Measurements from ENCODE around the gene FLNB.

Gene FLNB

DNA sequence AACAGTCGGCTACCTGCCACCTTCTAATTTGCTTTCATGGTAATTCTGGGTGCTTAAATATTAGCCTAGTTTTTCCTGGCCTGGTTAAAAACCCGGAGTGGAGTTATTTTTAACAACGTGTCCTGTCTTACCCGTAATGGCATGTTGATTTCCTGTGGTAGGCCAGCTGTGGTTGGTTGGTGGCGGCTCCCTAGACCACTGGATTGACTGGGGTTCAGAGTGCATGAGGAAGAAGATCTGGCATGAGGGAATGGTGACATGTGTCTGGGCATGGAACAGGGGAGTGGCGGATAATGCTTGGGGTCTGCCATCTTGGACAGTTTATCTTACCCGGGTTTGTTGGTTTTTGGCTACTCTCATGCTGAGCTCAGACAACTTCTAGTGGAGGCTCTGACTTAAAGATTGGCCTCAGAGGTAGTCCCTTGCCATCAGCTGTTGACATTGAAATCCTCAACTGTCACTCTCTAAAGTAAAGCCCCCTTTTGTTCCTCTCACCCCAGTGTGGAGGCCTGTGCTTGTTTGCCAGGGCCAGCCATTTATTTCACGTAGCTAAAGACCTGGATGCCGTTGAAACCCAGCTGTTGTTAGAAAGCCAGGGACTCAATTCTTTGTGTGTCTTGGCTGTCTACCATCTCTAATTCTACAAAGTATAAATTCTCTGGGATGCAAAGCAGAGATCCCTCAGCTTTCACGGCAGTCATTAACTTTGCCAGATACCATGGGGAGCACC is 121.0 kb downstream of the FLNB start:
- TF ChIP-seq, protein P1, sequence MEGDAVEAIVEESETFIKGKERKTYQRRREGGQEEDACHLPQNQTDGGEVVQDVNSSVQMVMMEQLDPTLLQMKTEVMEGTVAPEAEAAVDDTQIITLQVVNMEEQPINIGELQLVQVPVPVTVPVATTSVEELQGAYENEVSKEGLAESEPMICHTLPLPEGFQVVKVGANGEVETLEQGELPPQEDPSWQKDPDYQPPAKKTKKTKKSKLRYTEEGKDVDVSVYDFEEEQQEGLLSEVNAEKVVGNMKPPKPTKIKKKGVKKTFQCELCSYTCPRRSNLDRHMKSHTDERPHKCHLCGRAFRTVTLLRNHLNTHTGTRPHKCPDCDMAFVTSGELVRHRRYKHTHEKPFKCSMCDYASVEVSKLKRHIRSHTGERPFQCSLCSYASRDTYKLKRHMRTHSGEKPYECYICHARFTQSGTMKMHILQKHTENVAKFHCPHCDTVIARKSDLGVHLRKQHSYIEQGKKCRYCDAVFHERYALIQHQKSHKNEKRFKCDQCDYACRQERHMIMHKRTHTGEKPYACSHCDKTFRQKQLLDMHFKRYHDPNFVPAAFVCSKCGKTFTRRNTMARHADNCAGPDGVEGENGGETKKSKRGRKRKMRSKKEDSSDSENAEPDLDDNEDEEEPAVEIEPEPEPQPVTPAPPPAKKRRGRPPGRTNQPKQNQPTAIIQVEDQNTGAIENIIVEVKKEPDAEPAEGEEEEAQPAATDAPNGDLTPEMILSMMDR (conservative IDR thresholded peaks at IDR 0.05), result no peak
- peak overlapping the region; percentile 25 for H3K27ac ChIP-seq

DNA sequence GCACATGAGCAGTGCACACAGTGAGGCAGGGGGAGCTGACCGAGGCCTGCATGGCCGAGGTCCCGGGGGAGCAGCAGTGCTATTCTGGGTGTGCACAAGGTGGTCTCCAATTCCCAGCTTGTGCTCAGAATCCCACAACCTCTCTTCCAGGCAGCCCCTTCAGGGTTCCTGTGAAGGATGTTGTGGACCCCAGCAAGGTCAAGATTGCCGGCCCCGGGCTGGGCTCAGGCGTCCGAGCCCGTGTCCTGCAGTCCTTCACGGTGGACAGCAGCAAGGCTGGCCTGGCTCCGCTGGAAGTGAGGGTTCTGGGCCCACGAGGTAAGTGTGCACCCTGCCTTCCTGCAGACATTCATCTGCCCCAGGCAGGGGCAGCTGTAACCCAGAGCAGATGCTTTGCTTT is 122.4 kb downstream of the FLNB start:
- H3K27ac ChIP-seq, result peak overlapping the region; percentile 25; the same call in 1 of the 2 replicates
- TF ChIP-seq, protein P1 (conservative IDR thresholded peaks at IDR 0.05), result no peak

DNA sequence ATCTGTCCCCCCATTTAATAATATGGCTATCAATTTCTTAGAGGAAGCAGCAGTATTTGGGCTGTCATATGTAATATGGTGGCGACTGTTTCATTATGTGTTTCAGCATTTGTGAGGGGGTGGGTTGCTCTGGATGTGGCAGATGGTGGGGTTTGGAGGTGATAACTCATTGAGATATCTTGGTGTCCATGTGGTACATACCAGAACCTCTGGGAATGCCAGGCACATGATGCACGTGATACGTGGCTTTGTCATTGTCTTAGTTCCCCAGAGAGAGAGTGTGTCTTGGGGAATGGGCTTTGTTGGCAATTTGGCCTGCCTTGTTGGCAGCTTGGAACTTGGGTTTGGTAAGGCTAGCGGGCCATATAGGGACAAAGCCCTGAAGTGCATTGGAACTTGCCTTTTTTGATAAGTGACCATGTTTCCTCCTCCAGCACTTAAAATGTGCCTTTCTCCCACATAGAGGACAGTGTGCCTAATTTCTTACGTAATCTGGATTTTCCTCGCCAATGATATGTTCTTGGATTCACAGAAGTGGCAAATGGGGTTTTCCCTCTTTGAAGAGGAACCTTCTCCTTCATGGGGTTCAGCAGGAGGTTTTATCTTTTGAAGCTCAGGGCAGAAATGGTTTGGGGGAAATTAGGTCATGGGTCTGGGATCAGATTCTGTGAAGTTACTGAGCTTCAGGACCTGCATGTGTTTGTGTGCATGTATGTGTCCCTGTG is 123.0 kb downstream of the FLNB start:
- no peak overlapping the region for H3K27ac ChIP-seq
- TF ChIP-seq, protein P1 (conservative IDR thresholded peaks at IDR 0.05), result no peak

DNA sequence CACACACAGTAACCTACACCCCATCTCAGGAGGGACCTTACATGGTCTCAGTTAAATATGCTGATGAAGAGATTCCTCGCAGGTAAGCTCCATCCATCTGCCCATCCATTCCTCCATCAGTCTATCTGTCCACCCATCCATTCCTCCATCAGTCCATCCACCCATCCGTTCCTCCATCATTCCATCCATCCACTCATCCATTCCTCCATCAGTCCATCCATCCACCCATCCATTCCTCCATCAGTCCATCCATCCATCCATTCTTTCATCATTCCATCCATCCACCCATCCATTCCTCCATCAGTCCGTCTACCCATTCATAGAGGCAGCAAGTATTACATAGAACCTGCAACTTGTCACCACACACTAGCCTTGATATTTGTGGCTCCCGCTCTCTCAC is 124.6 kb downstream of the FLNB start:
- TF ChIP-seq, protein P1 (conservative IDR thresholded peaks at IDR 0.05), result no peak
- no peak overlapping the region for H3K27ac ChIP-seq

DNA sequence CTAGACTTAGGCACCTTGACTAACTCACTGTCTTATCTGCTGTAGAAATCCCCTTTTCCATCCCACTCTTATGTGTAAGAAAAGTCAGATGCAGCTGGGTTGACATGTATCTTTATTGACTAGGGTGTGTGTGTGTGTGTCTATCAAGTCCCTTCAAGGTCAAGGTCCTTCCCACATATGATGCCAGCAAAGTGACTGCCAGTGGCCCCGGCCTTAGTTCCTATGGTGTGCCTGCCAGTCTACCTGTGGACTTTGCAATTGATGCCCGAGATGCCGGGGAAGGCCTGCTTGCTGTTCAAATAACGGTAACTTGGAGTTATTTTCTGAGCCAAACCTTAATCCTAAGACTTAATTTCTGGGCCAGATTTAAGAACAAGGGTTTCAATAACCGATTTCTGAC is 126.2 kb downstream of the FLNB start:
- H3K27ac ChIP-seq, result peak overlapping the region; percentile 47
- TF ChIP-seq, protein P1 (conservative IDR thresholded peaks at IDR 0.05), result no peak

DNA sequence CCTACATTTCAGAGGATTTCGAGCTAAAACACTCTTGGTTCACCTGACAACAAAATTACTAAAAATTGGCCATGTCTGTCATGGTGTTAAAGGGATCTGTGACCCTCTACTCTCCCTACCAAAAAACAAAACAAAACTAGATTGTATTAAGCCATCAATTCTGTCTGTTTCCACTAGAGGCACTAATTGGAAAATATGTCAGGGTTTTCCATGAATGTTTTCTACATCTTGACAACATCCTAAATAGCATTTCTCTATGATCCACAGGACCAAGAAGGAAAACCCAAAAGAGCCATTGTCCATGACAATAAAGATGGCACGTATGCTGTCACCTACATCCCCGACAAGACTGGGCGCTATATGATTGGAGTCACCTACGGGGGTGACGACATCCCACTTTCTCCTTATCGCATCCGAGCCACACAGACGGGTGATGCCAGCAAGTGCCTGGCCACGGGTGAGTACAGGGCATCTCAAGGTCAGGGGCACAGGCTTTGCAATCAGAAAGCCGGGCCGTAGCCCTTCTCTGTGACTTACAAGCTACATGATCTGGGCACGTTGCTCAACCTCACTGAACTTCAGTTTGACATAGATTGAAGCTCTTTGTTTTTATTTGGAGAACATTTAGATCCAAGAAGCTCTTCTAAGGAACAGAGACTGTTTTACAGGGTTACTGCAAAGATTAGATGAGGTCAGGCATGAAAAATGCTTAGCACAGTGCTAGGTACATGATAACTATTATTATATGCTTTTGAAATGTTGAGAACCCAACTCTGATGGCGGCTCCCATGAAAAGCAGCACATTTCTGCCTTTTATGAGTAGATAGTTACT is 127.7 kb downstream of the FLNB start:
- TF ChIP-seq, protein P1 (conservative IDR thresholded peaks at IDR 0.05), result peak; percentile 64
- peak overlapping the region; percentile 47 for H3K27ac ChIP-seq

DNA sequence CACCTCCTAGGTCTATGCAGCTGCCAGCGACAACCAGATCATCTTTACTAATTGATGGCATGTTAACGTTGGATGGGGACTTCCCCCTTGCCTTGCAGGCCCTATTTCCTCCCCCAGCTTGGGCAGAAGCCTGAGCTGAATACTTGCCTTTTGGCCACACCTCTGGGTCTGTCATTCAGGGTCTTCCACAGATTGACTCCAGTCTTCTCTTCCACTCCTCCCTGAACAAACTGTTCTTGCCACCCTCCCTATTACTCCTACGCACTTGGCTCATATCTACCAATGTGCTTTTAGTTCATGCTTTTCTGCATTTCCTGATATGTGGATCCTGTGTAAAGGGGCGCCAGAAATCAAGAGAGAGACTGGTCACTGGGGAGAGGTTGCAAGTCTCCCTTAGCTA is 129.1 kb downstream of the FLNB start:
- TF ChIP-seq, protein P1 (conservative IDR thresholded peaks at IDR 0.05), result no peak
- peak overlapping the region; percentile 47 for H3K27ac ChIP-seq

Data from VCaP (cell line).